ENCODE data around the gene CYB5R3. TPM values are rescaled to one million over a fixed set of nuclear protein-coding genes. Genes with fewer than 3 reads are reported as not detected.
A peak's percentile ranks its signal among the peaks of the same experiment; 100 is the strongest.
"Not testable (repeated sequence)": the region's sequence is repeated elsewhere in the genome, so short reads cannot be mapped to it uniquely, and the experiment has no call there.

Gene CYB5R3
- total RNA-seq, 1 donor from 2014 or later, result 125 TPM

GRCh38 chr22:42617155-42617983 is 31.8 kb downstream of the CYB5R3 start:
- TF ChIP-seq, protein P1, sequence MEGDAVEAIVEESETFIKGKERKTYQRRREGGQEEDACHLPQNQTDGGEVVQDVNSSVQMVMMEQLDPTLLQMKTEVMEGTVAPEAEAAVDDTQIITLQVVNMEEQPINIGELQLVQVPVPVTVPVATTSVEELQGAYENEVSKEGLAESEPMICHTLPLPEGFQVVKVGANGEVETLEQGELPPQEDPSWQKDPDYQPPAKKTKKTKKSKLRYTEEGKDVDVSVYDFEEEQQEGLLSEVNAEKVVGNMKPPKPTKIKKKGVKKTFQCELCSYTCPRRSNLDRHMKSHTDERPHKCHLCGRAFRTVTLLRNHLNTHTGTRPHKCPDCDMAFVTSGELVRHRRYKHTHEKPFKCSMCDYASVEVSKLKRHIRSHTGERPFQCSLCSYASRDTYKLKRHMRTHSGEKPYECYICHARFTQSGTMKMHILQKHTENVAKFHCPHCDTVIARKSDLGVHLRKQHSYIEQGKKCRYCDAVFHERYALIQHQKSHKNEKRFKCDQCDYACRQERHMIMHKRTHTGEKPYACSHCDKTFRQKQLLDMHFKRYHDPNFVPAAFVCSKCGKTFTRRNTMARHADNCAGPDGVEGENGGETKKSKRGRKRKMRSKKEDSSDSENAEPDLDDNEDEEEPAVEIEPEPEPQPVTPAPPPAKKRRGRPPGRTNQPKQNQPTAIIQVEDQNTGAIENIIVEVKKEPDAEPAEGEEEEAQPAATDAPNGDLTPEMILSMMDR (IDR thresholded peaks at IDR 0.05; ENCODE audit: unreplicated experiment), result no peak
- DNase-seq (ENCODE audit: low spot score), result no peak
- H3K36me3 Mint-ChIP-seq (ENCODE audit: low read depth, unreplicated experiment), result peaks cover 6% of the 10 kb centered on the region
- H3K4me3 Mint-ChIP-seq (ENCODE audit: unreplicated experiment), result no peak overlapping the region
- peaks cover 21% of the 10 kb centered on the region for H3K4me1 Mint-ChIP-seq (ENCODE audit: unreplicated experiment)
- peaks cover 27% of the 10 kb centered on the region for H3K27me3 Mint-ChIP-seq (ENCODE audit: unreplicated experiment)
- H3K27ac Mint-ChIP-seq (ENCODE audit: unreplicated experiment), result no peak overlapping the region
- H3K9me3 Mint-ChIP-seq (ENCODE audit: unreplicated experiment), result no peaks in the 10 kb centered on the region

GRCh38 chr22:42615860-42616175 is 33.4 kb downstream of the CYB5R3 start:
- H3K4me1 Mint-ChIP-seq (ENCODE audit: unreplicated experiment), result peaks cover 34% of the 10 kb centered on the region
- H3K36me3 Mint-ChIP-seq (ENCODE audit: low read depth, unreplicated experiment); H3K9me3 Mint-ChIP-seq (ENCODE audit: unreplicated experiment); DNase-seq (ENCODE audit: low spot score); H3K4me3 Mint-ChIP-seq (ENCODE audit: unreplicated experiment): not testable (repeated sequence)
- H3K27ac Mint-ChIP-seq (ENCODE audit: unreplicated experiment), result peak overlapping the region; percentile 99
- peaks cover 21% of the 10 kb centered on the region for H3K27me3 Mint-ChIP-seq (ENCODE audit: unreplicated experiment)

GRCh38 chr22:42615092-42615859 is 33.9 kb downstream of the CYB5R3 start:
- TF ChIP-seq, protein P1 (IDR thresholded peaks at IDR 0.05; ENCODE audit: unreplicated experiment), result no peak
- Mint-ChIP-seq H3K4me1 (ENCODE audit: unreplicated experiment) (peaks cover 38% of the 10 kb centered on the region), H3K27ac (ENCODE audit: unreplicated experiment) (peak overlapping the region; percentile 99), H3K4me3 (ENCODE audit: unreplicated experiment) (peak overlapping the region; percentile 94), H3K27me3 (ENCODE audit: unreplicated experiment) (peaks cover 21% of the 10 kb centered on the region), H3K36me3 (ENCODE audit: low read depth, unreplicated experiment) (peaks cover 6% of the 10 kb centered on the region), H3K9me3 (ENCODE audit: unreplicated experiment) (no peaks in the 10 kb centered on the region)
- peak; percentile 77 for DNase-seq (ENCODE audit: low spot score)

GRCh38 chr22:42614312-42615091 is 34.7 kb downstream of the CYB5R3 start, which contains the start of gene POLDIP3:
TSS of gene POLDIP3 (minus strand) at chr22:42614883. CDS start at chr22:42614857, 26 bp downstream.
- Mint-ChIP-seq H3K4me1 (ENCODE audit: unreplicated experiment) (peaks cover 41% of the 10 kb centered on the region), H3K4me3 (ENCODE audit: unreplicated experiment) (peak within 1 kb of the TSS; percentile 97), H3K27me3 (ENCODE audit: unreplicated experiment) (peaks cover 21% of the 10 kb centered on the region), H3K9me3 (ENCODE audit: unreplicated experiment) (no peaks in the 10 kb centered on the region), H3K36me3 (ENCODE audit: low read depth, unreplicated experiment) (peaks cover 6% of the 10 kb centered on the region), H3K27ac (ENCODE audit: unreplicated experiment) (peak within 1 kb of the TSS; percentile 99)
- TF ChIP-seq, protein P1 (IDR thresholded peaks at IDR 0.05; ENCODE audit: unreplicated experiment), result no peak
- peak; percentile 98 for DNase-seq (ENCODE audit: low spot score)

DNA sequence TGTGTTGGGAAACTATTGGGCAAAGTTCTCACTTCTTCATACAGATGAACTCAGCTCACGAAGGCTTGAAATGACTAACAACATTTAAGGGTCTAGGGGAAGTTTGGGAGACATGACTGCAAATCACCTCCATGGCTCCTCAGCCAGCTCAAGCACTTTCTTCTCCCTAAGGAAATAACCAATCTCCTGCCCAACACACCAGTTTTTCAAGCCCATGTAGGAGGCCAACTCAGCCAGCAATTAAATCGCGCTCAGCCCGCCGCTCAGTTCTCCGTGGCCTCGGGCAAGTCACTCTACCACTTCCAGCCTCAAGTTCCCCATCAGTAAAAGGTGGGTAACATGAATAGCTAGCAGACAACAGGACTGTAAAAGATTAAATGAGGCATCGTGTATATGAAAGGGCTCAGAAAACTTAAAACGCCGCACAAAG is 35.3 kb downstream of the CYB5R3 start:
- Mint-ChIP-seq H3K4me1 (ENCODE audit: unreplicated experiment) (peaks cover 41% of the 10 kb centered on the region), H3K9me3 (ENCODE audit: unreplicated experiment) (no peaks in the 10 kb centered on the region), H3K4me3 (ENCODE audit: unreplicated experiment) (peak overlapping the region; percentile 97), H3K27me3 (ENCODE audit: unreplicated experiment) (peaks cover 21% of the 10 kb centered on the region), H3K36me3 (ENCODE audit: low read depth, unreplicated experiment) (peaks cover 6% of the 10 kb centered on the region), H3K27ac (ENCODE audit: unreplicated experiment) (peak overlapping the region; percentile 97)
- no peak for DNase-seq (ENCODE audit: low spot score)
- TF ChIP-seq, protein P1 (IDR thresholded peaks at IDR 0.05; ENCODE audit: unreplicated experiment), result no peak

Measured in endothelial cell (in vitro differentiated cells).